HCT116 (cell line): ENCODE data around the gene AKNAD1. TPM values are rescaled to one million over a fixed set of nuclear protein-coding genes. Genes with fewer than 3 reads are reported as not detected.

Experiments used
- ATAC-seq: fragments of 200-7000 bp; cut with Tn5 transposase; 2 replicates; pipeline ENCODE4 v1.9.1; 2020; ENCODE audit warnings: mild to moderate bottlenecking, moderate library complexity
- BruUV-seq: library from RNA; stranded (reverse); fragments of 400-500 nt; replicated peaks from 2 replicates; lab custom pipeline; 2021; lab: Mats Ljungman, UMichigan
- CTCF ChIA-PET: fragments of 300-600 bp; sonication (Branson Sonifier 250); formaldehyde crosslinking; loops from one replicate; lab custom pipeline; 2021; ENCODE audit warnings: antibody characterized with exemption; lab: Charles Lee
- POLR2A ChIA-PET: fragments of 300-600, 350-600 bp; sonication (Branson Sonifier 250); formaldehyde crosslinking; loops from one replicate; lab custom pipeline; 2021; ENCODE audit warnings: antibody characterized with exemption; lab: Charles Lee
- RAD21 ChIA-PET, 2 experiments: fragments of 300-600 bp; sonication (Branson Sonifier 250); formaldehyde crosslinking; loops; one replicate each; lab custom pipeline; 2023; ENCODE audit warnings: low total read pairs in 2 of 2; ENCODE audit not compliant: uncharacterized antibody in 2 of 2, unreplicated experiment in 2 of 2, low non-redundant PET in 1 of 2; lab: Charles Lee
- DNase-seq: peaks from one replicate; pipeline ENCODE4 v3.0.0-alpha.2; 2010; ENCODE audit warnings: low read depth, low spot score
- H2AFZ ChIP-seq: fragments of 200-600 bp; shearing (Covaris generic), sonication (generic); 2 replicates; pipeline ENCODE4 v1.6.1; 2017; ENCODE audit warnings: low read depth, mixed run types, mixed read lengths, antibody characterized with exemption, low read length; ENCODE audit not compliant: poor library complexity, severe bottlenecking
- H3K27ac ChIP-seq: 2 replicates; pipeline ENCODE4 v1.5.1; 2012; ENCODE audit warnings: low read depth, low read length
- H3K27me3 ChIP-seq: fragments of 200-600 bp; sonication (generic); 2 replicates; pipeline ENCODE4 v1.6.1; 2016; ENCODE audit warnings: mixed run types, low read length, mixed read lengths; ENCODE audit not compliant: insufficient read depth
- H3K36me3 ChIP-seq, 2 experiments: fragments of 200-500 bp in 1 of 2; fragments of 200-600 bp in 1 of 2; sonication (Bioruptor generic) in 1 of 2; sonication (generic) in 1 of 2; 2 replicates each; pipeline versions ENCODE4 v1.5.1 to v1.6.1; 2014 to 2016; ENCODE audit warnings: low read length in 2 of 2, inconsistent platforms in 1 of 2, mixed read lengths in 1 of 2, mixed run types in 1 of 2; ENCODE audit not compliant: insufficient read depth in 2 of 2, control insufficient read depth in 1 of 2
- H3K4me1 ChIP-seq, 2 experiments: fragments of 200-600 bp in 1 of 2; sonication (generic) in 1 of 2; 2 replicates each; pipeline versions ENCODE4 v1.5.1 to v1.6.1; 2012 to 2017; ENCODE audit warnings: low read length in 2 of 2, inconsistent platforms in 1 of 2, mild to moderate bottlenecking in 1 of 2, mixed read lengths in 1 of 2, mixed run types in 1 of 2, moderate library complexity in 1 of 2; ENCODE audit not compliant: insufficient read depth in 2 of 2, control insufficient read depth in 1 of 2
- H3K4me2 ChIP-seq: fragments of 200-600 bp; sonication (generic); 2 replicates; pipeline ENCODE4 v1.6.1; 2017; ENCODE audit warnings: mixed run types, low read length, mixed read lengths
- H3K4me3 ChIP-seq, 2 experiments: fragments of 200-600 bp in 1 of 2; sonication (generic) in 1 of 2; replicated peaks in 1 of 2; 2 replicates each; pipeline ENCODE4 v1.5.1; 2011 to 2016; ENCODE audit warnings: low read length in 2 of 2, control low read depth in 1 of 2, low read depth in 1 of 2, mild to moderate bottlenecking in 1 of 2, mixed read lengths in 1 of 2, mixed run types in 1 of 2
- H3K79me2 ChIP-seq: fragments of 200-600 bp; sonication (generic); 2 replicates; pipeline ENCODE4 v1.6.1; 2017; ENCODE audit warnings: mild to moderate bottlenecking, mixed run types, low read length, moderate library complexity, mixed read lengths; ENCODE audit not compliant: insufficient read depth
- H3K9ac ChIP-seq: fragments of 200-600 bp; sonication (generic); 2 replicates; pipeline ENCODE4 v1.6.1; 2016; ENCODE audit warnings: low read length, mixed read lengths
- H3K9me2 ChIP-seq: fragments of 200-600 bp; sonication (generic), shearing (Covaris generic); 2 replicates; pipeline ENCODE4 v1.6.1; 2017; ENCODE audit warnings: mixed run types, mild to moderate bottlenecking, moderate library complexity; ENCODE audit not compliant: insufficient read depth
- H3K9me3 ChIP-seq, 2 experiments: fragments of 200-500 bp in 1 of 2; fragments of 200-600 bp in 1 of 2; sonication (Bioruptor generic) in 1 of 2; sonication (generic) in 1 of 2; 2 replicates each; pipeline ENCODE4 v1.6.1; 2014 to 2017; ENCODE audit warnings: low read length in 2 of 2, mixed read lengths in 2 of 2, inconsistent platforms in 1 of 2, low read depth in 1 of 2, mild to moderate bottlenecking in 1 of 2, mixed run types in 1 of 2, moderate library complexity in 1 of 2; ENCODE audit not compliant: control insufficient read depth in 1 of 2, insufficient read depth in 1 of 2
- H4K20me1 ChIP-seq: fragments of 200-600 bp; sonication (generic), shearing (Covaris generic); 2 replicates; pipeline ENCODE4 v1.6.1; 2017; ENCODE audit warnings: mixed run types, mild to moderate bottlenecking, moderate library complexity; ENCODE audit not compliant: insufficient read depth
- CBX3 ChIP-seq: IDR thresholded peaks from 2 replicates; pipeline ENCODE4 v1.6.1; 2012; ENCODE audit warnings: low read depth
- CEBPB ChIP-seq: IDR thresholded peaks from 2 replicates; pipeline ENCODE4 v1.6.1; 2012; ENCODE audit warnings: low read depth
- CTCF ChIP-seq, 3 experiments: fragments of 200-600 bp in 1 of 3; sonication (generic) in 1 of 3; IDR thresholded peaks in 2 of 3; conservative IDR thresholded peaks in 1 of 3; 2 replicates each; pipeline ENCODE4 v1.5.1; 2012 to 2017; ENCODE audit warnings: low read depth in 2 of 3, low read length in 2 of 3, antibody characterized with exemption in 1 of 3, borderline replicate concordance in 1 of 3, control low read depth in 1 of 3, mild to moderate bottlenecking in 1 of 3, mixed read lengths in 1 of 3, mixed run types in 1 of 3, moderate library complexity in 1 of 3; ENCODE audit not compliant: insufficient read depth in 1 of 3
- EGR1 ChIP-seq: IDR thresholded peaks from 2 replicates; pipeline ENCODE4 v1.6.1; 2012; ENCODE audit warnings: low read depth
- EZH2 ChIP-seq: fragments of 200-600 bp; sonication (generic); IDR thresholded peaks from 2 replicates; pipeline ENCODE4 v1.6.1; 2017; ENCODE audit warnings: antibody characterized with exemption, mixed run types
- EZH2phosphoT487 ChIP-seq: fragments of 200-600 bp; IDR thresholded peaks from 2 replicates; pipeline ENCODE4 v1.6.1; 2018; ENCODE audit warnings: antibody characterized with exemption, borderline replicate concordance
- MAX ChIP-seq: IDR thresholded peaks from 2 replicates; pipeline ENCODE4 v1.6.1; 2012
- POLR2A ChIP-seq: IDR thresholded peaks from 2 replicates; pipeline ENCODE4 v1.7.0; 2011; ENCODE audit warnings: borderline replicate concordance; ENCODE audit not compliant: insufficient read depth, insufficient read length; ENCODE audit errors: extremely low read depth
- POLR2AphosphoS5 ChIP-seq: IDR thresholded peaks from 2 replicates; pipeline ENCODE4 v1.6.1; 2011; ENCODE audit warnings: mild to moderate bottlenecking, low read depth, low read length, moderate library complexity
- SIN3A ChIP-seq: IDR thresholded peaks from 2 replicates; pipeline ENCODE4 v1.6.1; 2012; ENCODE audit warnings: low read depth
- SRF ChIP-seq: IDR thresholded peaks from 2 replicates; pipeline ENCODE4 v1.6.1; 2012; ENCODE audit warnings: low read depth
- YY1 ChIP-seq: IDR thresholded peaks from 2 replicates; pipeline ENCODE4 v1.6.1; 2011; ENCODE audit warnings: low read length, low read depth, moderate library complexity, mild to moderate bottlenecking; ENCODE audit not compliant: insufficient replicate concordance; ENCODE audit errors: extremely low read depth
- ZBTB33 ChIP-seq: IDR thresholded peaks from 2 replicates; pipeline ENCODE4 v1.6.1; 2011; ENCODE audit warnings: mild to moderate bottlenecking, low read length, moderate library complexity; ENCODE audit not compliant: insufficient replicate concordance; ENCODE audit errors: extremely low read depth
- ZFX ChIP-seq: fragments of 450-650 bp; IDR thresholded peaks from 2 replicates; pipeline ENCODE4 v1.6.1; 2017
- ZNF274 ChIP-seq: fragments of 200-500 bp; sonication (Bioruptor generic); IDR thresholded peaks from 2 replicates; pipeline ENCODE4 v1.6.1; 2014; ENCODE audit warnings: mild to moderate bottlenecking, low read depth, low read length, inconsistent platforms
- intact Hi-C: fragments of 100-400 bp; cut with micrococcal nuclease; formaldehyde crosslinking; loops from 2 replicates; pipeline ENCODE4 v1.10.0; 2022
- total RNA-seq: library from RNA; stranded (reverse); gene quantifications from one replicate; pipeline ENCODE4 v1.2.1, GENCODE V29; 2021; ENCODE audit not compliant: unreplicated experiment

Gene AKNAD1
- total RNA-seq, 1 experiment from 2014 or later = 0.15 TPM

GRCh38 chr1:108785880-108786279 is 71.0 kb downstream of the AKNAD1 start:
- Histone ChIP-seq H3K9me2 (no peaks in the 10 kb centered on the region), H3K9ac (no peak overlapping the region), H3K4me3 (no peak overlapping the region), H3K36me3 (peaks cover 2 to 31% of the 10 kb centered on the region in 2 experiments), H3K79me2 (no peaks in the 10 kb centered on the region), H3K4me2 (no peak overlapping the region), H3K27me3 (no peaks in the 10 kb centered on the region), H3K27ac (no peak overlapping the region), H3K9me3 (peaks cover 9 to 12% of the 10 kb centered on the region in 2 experiments; a peak in 2 of 4 replicates), H4K20me1 (no peaks in the 10 kb centered on the region), H2AFZ (no peak overlapping the region), H3K4me1 (no peaks in the 10 kb centered on the region)
- ChIA-PET CTCF (no interaction called here), POLR2A (no interaction called here), RAD21 (no interaction called here)
- BruUV-seq = no TSS peak
- ATAC-seq (no peak), DNase-seq (no peak)
- TF ChIP-seq EZH2phosphoT487 (no peak), EZH2 (no peak), EGR1 (no peak), SIN3A (no peak), SRF (no peak), ZBTB33 (no peak), YY1 (no peak), CBX3 (no peak), POLR2A (no peak), CTCF (IDR thresholded peaks at IDR 0.05 in 2 of 3, conservative IDR thresholded peaks at IDR 0.05 in 1 of 3; ENCODE audit: borderline replicate concordance in 1 of 3, insufficient read depth in 1 of 3, low read depth in 2 of 3, low read length in 2 of 3) (no peak), MAX (no peak), ZFX (no peak), CEBPB (no peak), ZNF274 (no peak), POLR2AphosphoS5 (no peak)
- intact Hi-C loops = no loop called here
